GM12878 (cell line): ENCODE data around the gene DIAPH3.

Experiments
- BRCA1 ChIP-seq: IDR thresholded peaks from 2 replicates; pipeline ENCODE4 v1.6.1; 2011; ENCODE audit warnings: low read depth, low read length, improper control_type of control experiment
- TF ChIP-seq, protein P1 (sequence below): fragments of 450-650 bp; IDR thresholded peaks from 2 replicates; pipeline ENCODE4 v1.6.1; 2018; ENCODE audit warnings: borderline replicate concordance, mild to moderate bottlenecking; ENCODE audit not compliant: partially characterized antibody
- TF ChIP-seq, protein P2 (sequence below): fragments of 450-650 bp; IDR thresholded peaks from 2 replicates; pipeline ENCODE4 v1.6.1; 2017; ENCODE audit warnings: mild to moderate bottlenecking

DNA sequence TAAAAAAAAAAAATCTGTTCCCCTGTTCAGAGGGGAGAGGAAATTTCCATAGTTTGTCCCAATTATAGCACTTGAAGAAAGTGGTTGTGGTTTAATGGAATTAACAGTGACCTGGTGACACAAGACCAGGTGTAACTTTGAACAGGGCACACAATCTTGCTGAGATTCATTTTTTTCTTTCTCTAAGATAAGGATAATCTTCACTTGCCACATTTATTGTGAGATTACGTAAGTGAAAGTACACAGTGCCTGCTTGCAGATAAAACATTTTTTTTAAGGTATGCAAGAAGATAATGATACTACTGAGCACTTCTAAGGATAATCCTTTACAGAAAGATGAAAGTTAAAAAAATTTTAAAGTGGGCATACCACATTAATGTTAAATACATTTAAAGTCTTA, 448.1 kb downstream of the DIAPH3 start:
- TF ChIP-seq, protein P1, sequence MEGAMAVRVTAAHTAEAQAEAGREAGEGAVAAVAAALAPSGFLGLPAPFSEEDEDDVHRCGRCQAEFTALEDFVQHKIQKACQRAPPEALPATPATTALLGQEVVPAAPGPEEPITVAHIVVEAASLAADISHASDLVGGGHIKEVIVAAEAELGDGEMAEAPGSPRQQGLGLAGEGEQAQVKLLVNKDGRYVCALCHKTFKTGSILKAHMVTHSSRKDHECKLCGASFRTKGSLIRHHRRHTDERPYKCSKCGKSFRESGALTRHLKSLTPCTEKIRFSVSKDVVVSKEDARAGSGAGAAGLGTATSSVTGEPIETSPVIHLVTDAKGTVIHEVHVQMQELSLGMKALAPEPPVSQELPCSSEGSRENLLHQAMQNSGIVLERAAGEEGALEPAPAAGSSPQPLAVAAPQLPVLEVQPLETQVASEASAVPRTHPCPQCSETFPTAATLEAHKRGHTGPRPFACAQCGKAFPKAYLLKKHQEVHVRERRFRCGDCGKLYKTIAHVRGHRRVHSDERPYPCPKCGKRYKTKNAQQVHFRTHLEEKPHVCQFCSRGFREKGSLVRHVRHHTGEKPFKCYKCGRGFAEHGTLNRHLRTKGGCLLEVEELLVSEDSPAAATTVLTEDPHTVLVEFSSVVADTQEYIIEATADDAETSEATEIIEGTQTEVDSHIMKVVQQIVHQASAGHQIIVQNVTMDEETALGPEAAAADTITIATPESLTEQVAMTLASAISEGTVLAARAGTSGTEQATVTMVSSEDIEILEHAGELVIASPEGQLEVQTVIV: no peak
- TF ChIP-seq BRCA1: no peak
- TF ChIP-seq, protein P2, sequence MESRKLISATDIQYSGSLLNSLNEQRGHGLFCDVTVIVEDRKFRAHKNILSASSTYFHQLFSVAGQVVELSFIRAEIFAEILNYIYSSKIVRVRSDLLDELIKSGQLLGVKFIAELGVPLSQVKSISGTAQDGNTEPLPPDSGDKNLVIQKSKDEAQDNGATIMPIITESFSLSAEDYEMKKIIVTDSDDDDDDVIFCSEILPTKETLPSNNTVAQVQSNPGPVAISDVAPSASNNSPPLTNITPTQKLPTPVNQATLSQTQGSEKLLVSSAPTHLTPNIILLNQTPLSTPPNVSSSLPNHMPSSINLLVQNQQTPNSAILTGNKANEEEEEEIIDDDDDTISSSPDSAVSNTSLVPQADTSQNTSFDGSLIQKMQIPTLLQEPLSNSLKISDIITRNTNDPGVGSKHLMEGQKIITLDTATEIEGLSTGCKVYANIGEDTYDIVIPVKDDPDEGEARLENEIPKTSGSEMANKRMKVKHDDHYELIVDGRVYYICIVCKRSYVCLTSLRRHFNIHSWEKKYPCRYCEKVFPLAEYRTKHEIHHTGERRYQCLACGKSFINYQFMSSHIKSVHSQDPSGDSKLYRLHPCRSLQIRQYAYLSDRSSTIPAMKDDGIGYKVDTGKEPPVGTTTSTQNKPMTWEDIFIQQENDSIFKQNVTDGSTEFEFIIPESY: no peak
